Endometrial microvascular endothelial cells (primary cell): Measurements from ENCODE around the gene PCDHGA9. TPM values are rescaled to one million over a fixed set of nuclear protein-coding genes. Genes with fewer than 3 reads are reported as not detected.

ENCODE experiments used
- in situ Hi-C: cut with HindIII; loops from 2 replicates; pipeline ENCODE4 v1.10.0; 2017; ENCODE audit warnings: low sequenced_read_pairs, low pct_unique_long_range_greater_than_20kb; ENCODE audit errors: inconsistent ontology term
- total RNA-seq: library from RNA; depleted of rRNA; stranded (reverse); fragments of >200 nt; gene quantifications from one replicate; pipeline ENCODE4 v1.2.3, GENCODE V29; 2015; ENCODE audit errors: inconsistent ontology term

Gene PCDHGA9
- total RNA-seq, 1 donor from 2014 or later: 0.19 TPM

GRCh38 chr5:141434006-141434405, 31.4 kb downstream of the PCDHGA9 start:
- in situ Hi-C loops: no loop called here

- in situ Hi-C loops: no loop called here
Observed at GRCh38 chr5:141437221-141437620, 34.6 kb downstream of the PCDHGA9 start.

- in situ Hi-C loops: no loop called here
Observed at GRCh38 chr5:141439411-141440141, 37.0 kb downstream of the PCDHGA9 start.

GRCh38 chr5:141440341-141440740, 37.8 kb downstream of the PCDHGA9 start:
- in situ Hi-C loops: no loop called here

- in situ Hi-C loops: no loop called here
Observed at GRCh38 chr5:141441571-141442170, 39.1 kb downstream of the PCDHGA9 start.

Other genes with a start within 250 kb of the PCDHGA9 start
- gene PCDHB7, start 230.1 kb upstream of the PCDHGA9 start, total RNA-seq: 1.2 TPM
- not detected for gene PCDHB8, start 225.0 kb upstream of the PCDHGA9 start, total RNA-seq
- 0.28 TPM for gene PCDHB16, start 220.4 kb upstream of the PCDHGA9 start, total RNA-seq
- gene PCDHB9, start 215.6 kb upstream of the PCDHGA9 start, total RNA-seq: not detected
- 0.19 TPM for gene PCDHB10, start 210.4 kb upstream of the PCDHGA9 start, total RNA-seq
- gene PCDHB11, start 203.2 kb upstream of the PCDHGA9 start, total RNA-seq: 0.19 TPM
- gene PCDHB12, start 194.1 kb upstream of the PCDHGA9 start, total RNA-seq: not detected
- 0.65 TPM for gene PCDHB13, start 188.9 kb upstream of the PCDHGA9 start, total RNA-seq
- 0.37 TPM for gene PCDHB14, start 179.4 kb upstream of the PCDHGA9 start, total RNA-seq
- not detected for gene PCDHB15, start 157.4 kb upstream of the PCDHGA9 start, total RNA-seq
- 0.09 TPM for gene SLC25A2, start 98.7 kb upstream of the PCDHGA9 start, total RNA-seq
- 45.0 TPM for gene TAF7, start 82.0 kb upstream of the PCDHGA9 start, total RNA-seq
- 0.09 TPM for gene PCDHGA1, start 72.3 kb upstream of the PCDHGA9 start, total RNA-seq
- 0.84 TPM for gene PCDHGA2, start 64.0 kb upstream of the PCDHGA9 start, total RNA-seq
- 1.3 TPM for gene PCDHGA3, start 58.9 kb upstream of the PCDHGA9 start, total RNA-seq
- 0.74 TPM for gene PCDHGB1, start 52.7 kb upstream of the PCDHGA9 start, total RNA-seq
- gene PCDHGA4, start 47.8 kb upstream of the PCDHGA9 start, total RNA-seq: 3.2 TPM
- 2.0 TPM for gene PCDHGB2, start 42.8 kb upstream of the PCDHGA9 start, total RNA-seq
- gene PCDHGA5, start 38.6 kb upstream of the PCDHGA9 start, total RNA-seq: 0.46 TPM
- 0.65 TPM for gene PCDHGB3, start 32.5 kb upstream of the PCDHGA9 start, total RNA-seq
- 1.2 TPM for gene PCDHGA6, start 28.9 kb upstream of the PCDHGA9 start, total RNA-seq
- gene PCDHGA7, start 20.0 kb upstream of the PCDHGA9 start, total RNA-seq: 1.0 TPM
- gene PCDHGB4, start 15.1 kb upstream of the PCDHGA9 start, total RNA-seq: 2.4 TPM
- gene PCDHGA8, start 10.1 kb upstream of the PCDHGA9 start, total RNA-seq: under 0.01 TPM
- gene PCDHGB5, start 4.8 kb upstream of the PCDHGA9 start, total RNA-seq: 3.7 TPM
- gene PCDHGB6, start 5.2 kb downstream of the PCDHGA9 start, total RNA-seq: 1.0 TPM
- gene PCDHGA10, start 10.2 kb downstream of the PCDHGA9 start, total RNA-seq: 1.1 TPM
- 1.2 TPM for gene PCDHGB7, start 14.9 kb downstream of the PCDHGA9 start, total RNA-seq
- 4.5 TPM for gene PCDHGA11, start 18.3 kb downstream of the PCDHGA9 start, total RNA-seq
- gene PCDHGA12, start 27.7 kb downstream of the PCDHGA9 start, total RNA-seq: 0.74 TPM
- gene PCDHGC3, start 73.2 kb downstream of the PCDHGA9 start, total RNA-seq: 8.1 TPM
- gene PCDHGC4, start 82.3 kb downstream of the PCDHGA9 start, total RNA-seq: not detected
- gene PCDHGC5, start 86.3 kb downstream of the PCDHGA9 start, total RNA-seq: not detected
- 91.6 TPM for gene DIAPH1, start 216.2 kb downstream of the PCDHGA9 start, total RNA-seq
- 43.5 TPM for gene HDAC3, start 234.1 kb downstream of the PCDHGA9 start, total RNA-seq
- gene RELL2, start 234.2 kb downstream of the PCDHGA9 start, total RNA-seq: 9.0 TPM
- gene FCHSD1, start 248.6 kb downstream of the PCDHGA9 start, total RNA-seq: 68.2 TPM